K562 (cell line): ENCODE measurements around the gene CERCAM. TPM values are rescaled to one million over a fixed set of nuclear protein-coding genes. Genes with fewer than 3 reads are reported as not detected.
A peak's percentile ranks its signal among the peaks of the same experiment; 100 is the strongest.

ENCODE experiments used
- EP300 ChIP-seq: IDR thresholded peaks from 2 replicates; pipeline ENCODE4 v1.6.1; 2012; ENCODE audit warnings: low read length, improper control_type of control experiment
- GATAD2B ChIP-seq: fragments of 450-650 bp; IDR thresholded peaks from 2 replicates; pipeline ENCODE4 v1.6.1; 2017; ENCODE audit warnings: mild to moderate bottlenecking, borderline replicate concordance
- HMBOX1 ChIP-seq: sonication (generic); IDR thresholded peaks from 2 replicates; pipeline ENCODE4 v1.6.1; 2016
- MEF2D ChIP-seq: conservative IDR thresholded peaks from 2 replicates; pipeline ENCODE4 v1.6.1; 2016; ENCODE audit warnings: low read depth, missing genetic modification characterization, missing compliant biosample characterization
- MLLT1 ChIP-seq, 2 experiments: fragments of 450-650 bp; IDR thresholded peaks; 2 replicates each; pipeline ENCODE4 v1.6.1; 2016
- MYNN ChIP-seq, 2 experiments: sonication (generic); formaldehyde crosslinking in 1 of 2; IDR thresholded peaks; 2 replicates each; pipeline versions ENCODE4 v1.5.0 to v1.6.1; 2016 to 2020; ENCODE audit warnings: antibody characterized with exemption in 1 of 2, missing genetic modification reagents in 1 of 2
- POLR2AphosphoS2 ChIP-seq: IDR thresholded peaks from 2 replicates; pipeline ENCODE4 v1.6.1; 2012; ENCODE audit warnings: low read length, improper control_type of control experiment
- POLR2B ChIP-seq: fragments of 450-650 bp; IDR thresholded peaks from 2 replicates; pipeline ENCODE4 v1.6.1; 2018; ENCODE audit warnings: low read depth; ENCODE audit not compliant: partially characterized antibody
- SIN3A ChIP-seq, 2 experiments: fragments of 150-350 bp in 1 of 2; IDR thresholded peaks; 2 replicates each; pipeline ENCODE4 v1.6.1; 2011 to 2016; ENCODE audit warnings: borderline replicate concordance in 2 of 2, low read depth in 2 of 2, low read length in 2 of 2, mild to moderate bottlenecking in 2 of 2, moderate library complexity in 2 of 2; ENCODE audit not compliant: control insufficient read depth in 1 of 2
- TAL1 ChIP-seq: fragments of 450-650 bp; IDR thresholded peaks from 2 replicates; pipeline ENCODE4 v1.6.1; 2016; ENCODE audit warnings: mild to moderate bottlenecking
- ZFP1 ChIP-seq: fragments of 450-650 bp; formaldehyde crosslinking; IDR thresholded peaks from 2 replicates; pipeline ENCODE4 v1.4.0; 2020; ENCODE audit warnings: mild to moderate bottlenecking, mixed read lengths
- ZNF395 ChIP-seq: fragments of 200-800 bp; sonication (Bioruptor generic); IDR thresholded peaks from 2 replicates; pipeline ENCODE4 v1.6.1; 2017; ENCODE audit warnings: missing genetic modification characterization, missing compliant biosample characterization
- ZNF830 ChIP-seq: fragments of 250-450 bp; sonication (Bioruptor Pico); IDR thresholded peaks from 2 replicates; pipeline ENCODE4 v1.5.0; 2021; ENCODE audit warnings: mild to moderate bottlenecking
- polyA plus RNA-seq, 8 experiments: library from polyadenylated mRNA; depleted of rRNA in 4 of 8; stranded (reverse) in 5 of 8; unstranded in 3 of 8; fragments of >200 nt; fragmentation: Nextera tagmentation in 2 of 8; fragmentation: Illumina TruSeq in 1 of 8; extraction: Ambion mirVana in 2 of 8; extraction: Trizol in 1 of 8; gene quantifications; 2 replicates each; pipeline versions ENCODE4 v1.2.1 to v1.2.3, GENCODE V29; 2011 to 2014; ENCODE audit warnings: inconsistent platforms in 1 of 8, missing spikeins in 1 of 8
- total RNA-seq, 7 experiments: library from RNA; depleted of rRNA in 6 of 7; stranded (reverse); fragments of >200 nt in 6 of 7; fragmentation: Illumina TruSeq in 2 of 7; extraction: Trizol in 2 of 7; gene quantifications; 2 replicates each; pipeline versions ENCODE4 v1.2.1 to v1.2.3, GENCODE V29; 2011 to 2021; ENCODE audit warnings: low replicate concordance in 1 of 7

Gene CERCAM
- total and polyA plus RNA-seq, 9 of the 15 experiments (the other 6 are each of a cell fraction or from before 2014, with no cell fraction given) = 0.75 to 24.0 (median 18.0) TPM

- TF ChIP-seq MLLT1 (IDR thresholded peaks at IDR 0.05) (no peak), HMBOX1 (no peak), ZNF395 (CRISPR knock-in tag) (0 out of 2 replicates have a peak, but pooled peaks have one; percentile 53), SIN3A (IDR thresholded peaks at IDR 0.05; ENCODE audit: borderline replicate concordance in 2 of 2, control insufficient read depth in 1 of 2, low read depth in 2 of 2, low read length in 2 of 2) (0 out of 4 replicates have a peak, but pooled peaks have one; percentile 29 to 50), ZFP1 (CRISPR knock-in tag) (no peak), TAL1 (no peak), MEF2D (no peak), EP300 (no peak), ZNF830 (CRISPR knock-in tag) (no peak), MYNN (IDR thresholded peaks at IDR 0.05) (no peak), MYNN (CRISPR knock-in tag; IDR thresholded peaks at IDR 0.05) (no peak), POLR2AphosphoS2 (no peak), GATAD2B (no peak), POLR2B (no peak)
- TF ChIP-seq, all 486 proteins: peak for 27
Observed at GRCh38 chr9:128420651-128421481, at the start of gene CERCAM (continued).
